ENCODE measurements around the gene RAF1. TPM values are rescaled to one million over a fixed set of nuclear protein-coding genes. Genes with fewer than 3 reads are reported as not detected.
"Not testable (repeated sequence)": the region's sequence is repeated elsewhere in the genome, so short reads cannot be mapped to it uniquely, and the experiment has no call there.

The RAF1 gene
- total RNA-seq, 2 experiments from 2014 or later = 95.8 to 97.6 TPM

- peaks cover 19% of the 10 kb centered on the region for H3K4me1 Mint-ChIP-seq
- H3K27me3 Mint-ChIP-seq = no peaks in the 10 kb centered on the region
- ATAC-seq (ENCODE audit: low read depth) = peak; percentile 55
- peaks cover 4% of the 10 kb centered on the region for H3K36me3 Mint-ChIP-seq
- POLR2A ChIA-PET = interaction anchor here (0.8 to 2.1 kb wide), 8 partner anchors 12 to 179 kb away, joined by 3 to 9 read pairs (median 4); partner anchors contain the start of genes MKRN2, RPL32 and TSEN2
- DNase-seq = no peak
- no peaks in the 10 kb centered on the region for H3K9me3 Mint-ChIP-seq
- peak overlapping the region; percentile 98 for H3K27ac Mint-ChIP-seq
- H3K4me3 Mint-ChIP-seq = peak overlapping the region; percentile 93
These were observed 449 bp downstream of the RAF1 start for GRCh38 chr3:12663401-12663935.

- Mint-ChIP-seq H3K4me1 (peaks cover 20% of the 10 kb centered on the region), H3K27me3 (no peaks in the 10 kb centered on the region), H3K27ac (peak overlapping the region; percentile 98), H3K36me3 (peaks cover 7% of the 10 kb centered on the region), H3K4me3 (peak overlapping the region; percentile 93), H3K9me3 (no peaks in the 10 kb centered on the region)
- ATAC-seq (ENCODE audit: low read depth) (peak; percentile 12), DNase-seq (peak; percentile 58)
- POLR2A ChIA-PET = interaction anchor here (0.6 to 2.1 kb wide), 12 partner anchors 13 to 1515 kb away, joined by 3 to 9 read pairs (median 4); partner anchors contain the start of genes MKRN2, RPL32, TSEN2 and XPC
These were observed 1.1 kb downstream of the RAF1 start for GRCh38 chr3:12662593-12663400.

- ATAC-seq (ENCODE audit: low read depth) = no peak
- POLR2A ChIA-PET = interaction anchor here (0.6 to 1.5 kb wide), 8 partner anchors 14 to 1516 kb away, joined by 3 to 6 read pairs (median 3); partner anchors contain the start of genes RPL32 and XPC
- no peaks in the 10 kb centered on the region for H3K9me3 Mint-ChIP-seq
- H3K27ac Mint-ChIP-seq = peak overlapping the region; percentile 98
- peaks cover 21% of the 10 kb centered on the region for H3K4me1 Mint-ChIP-seq
- no peaks in the 10 kb centered on the region for H3K27me3 Mint-ChIP-seq
- no peak for DNase-seq
- H3K4me3 Mint-ChIP-seq = peak overlapping the region; percentile 93
- H3K36me3 Mint-ChIP-seq = peaks cover 8% of the 10 kb centered on the region
These were observed 1.9 kb downstream of the RAF1 start for GRCh38 chr3:12661926-12662592.

- H3K27ac Mint-ChIP-seq; DNase-seq; H3K27me3 Mint-ChIP-seq; H3K9me3 Mint-ChIP-seq; ATAC-seq (ENCODE audit: low read depth); POLR2A ChIA-PET; H3K4me3 Mint-ChIP-seq; H3K36me3 Mint-ChIP-seq: not testable (repeated sequence)
- peaks cover 22% of the 10 kb centered on the region for H3K4me1 Mint-ChIP-seq
These were observed 2.5 kb downstream of the RAF1 start for GRCh38 chr3:12661375-12661774.

- H3K9me3 Mint-ChIP-seq = no peaks in the 10 kb centered on the region
- ATAC-seq (ENCODE audit: low read depth) (no peak), DNase-seq (no peak)
- no peak overlapping the region for H3K27ac Mint-ChIP-seq
- peaks cover 14% of the 10 kb centered on the region for H3K36me3 Mint-ChIP-seq
- H3K4me3 Mint-ChIP-seq = no peak overlapping the region
- H3K4me1 Mint-ChIP-seq = peaks cover 31% of the 10 kb centered on the region
- POLR2A ChIA-PET = no interaction called here
- H3K27me3 Mint-ChIP-seq = no peaks in the 10 kb centered on the region
These were observed 3.7 kb downstream of the RAF1 start for GRCh38 chr3:12660196-12660595.

GRCh38 chr3:12659316-12660015 is 4.5 kb downstream of the RAF1 start:
- Mint-ChIP-seq H3K4me1 (peaks cover 31% of the 10 kb centered on the region), H3K36me3 (peaks cover 14% of the 10 kb centered on the region), H3K4me3 (no peak overlapping the region), H3K27me3 (no peaks in the 10 kb centered on the region), H3K27ac (no peak overlapping the region), H3K9me3 (no peaks in the 10 kb centered on the region)
- POLR2A ChIA-PET = no interaction called here
- no peak for DNase-seq
- no peak for ATAC-seq (ENCODE audit: low read depth)

- Mint-ChIP-seq H3K27me3 (no peaks in the 10 kb centered on the region), H3K36me3 (peaks cover 14% of the 10 kb centered on the region), H3K4me3 (no peak overlapping the region), H3K4me1 (peaks cover 31% of the 10 kb centered on the region), H3K9me3 (no peaks in the 10 kb centered on the region), H3K27ac (no peak overlapping the region)
- ATAC-seq (ENCODE audit: low read depth) (no peak), DNase-seq (no peak)
- POLR2A ChIA-PET = no interaction called here
These were observed 5.3 kb downstream of the RAF1 start for GRCh38 chr3:12658593-12659058.

GRCh38 chr3:12656850-12657249 is 7.1 kb downstream of the RAF1 start:
- Mint-ChIP-seq H3K4me1 (peaks cover 27% of the 10 kb centered on the region), H3K9me3 (no peaks in the 10 kb centered on the region)
- ATAC-seq (ENCODE audit: low read depth) = no peak

GRCh38 chr3:12656193-12656592 is 7.7 kb downstream of the RAF1 start:
- Mint-ChIP-seq H3K9me3 (no peaks in the 10 kb centered on the region), H3K36me3 (peaks cover 14% of the 10 kb centered on the region), H3K27ac (no peak overlapping the region), H3K27me3 (no peaks in the 10 kb centered on the region), H3K4me1 (peaks cover 25% of the 10 kb centered on the region), H3K4me3 (no peak overlapping the region)
- DNase-seq (no peak), ATAC-seq (ENCODE audit: low read depth) (no peak)
- POLR2A ChIA-PET = no interaction called here

More at GRCh38 chr3:12656850-12657249, 7.1 kb downstream of the RAF1 start:
- no peaks in the 10 kb centered on the region for H3K27me3 Mint-ChIP-seq
- H3K4me3 Mint-ChIP-seq = no peak overlapping the region
- no peak overlapping the region for H3K27ac Mint-ChIP-seq
- H3K36me3 Mint-ChIP-seq = peaks cover 12% of the 10 kb centered on the region
- POLR2A ChIA-PET = no interaction called here
- DNase-seq = no peak

GRCh38 chr3:12655701-12656100 is 8.2 kb downstream of the RAF1 start:
- H3K27me3 Mint-ChIP-seq = no peaks in the 10 kb centered on the region
- POLR2A ChIA-PET = no interaction called here
- no peak overlapping the region for H3K4me3 Mint-ChIP-seq
- no peaks in the 10 kb centered on the region for H3K9me3 Mint-ChIP-seq
- H3K36me3 Mint-ChIP-seq = peaks cover 14% of the 10 kb centered on the region
- H3K27ac Mint-ChIP-seq = no peak overlapping the region
- ATAC-seq (ENCODE audit: low read depth) = no peak
- DNase-seq = no peak
- H3K4me1 Mint-ChIP-seq = peaks cover 26% of the 10 kb centered on the region

GRCh38 chr3:12653747-12654146 is 10.2 kb downstream of the RAF1 start:
- H3K9me3 Mint-ChIP-seq = no peaks in the 10 kb centered on the region
- no peak overlapping the region for H3K27ac Mint-ChIP-seq
- H3K4me3 Mint-ChIP-seq = no peak overlapping the region
- POLR2A ChIA-PET = interaction anchor here (0.6 kb wide), 1 partner anchor 1365 kb away, joined by 3 read pairs; no protein-coding TSS in a partner anchor
- H3K27me3 Mint-ChIP-seq = no peaks in the 10 kb centered on the region
- ATAC-seq (ENCODE audit: low read depth) (no peak), DNase-seq (no peak)
- peaks cover 11% of the 10 kb centered on the region for H3K36me3 Mint-ChIP-seq
- H3K4me1 Mint-ChIP-seq = peaks cover 18% of the 10 kb centered on the region

- H3K4me3 Mint-ChIP-seq = no peak overlapping the region
- DNase-seq (no peak), ATAC-seq (ENCODE audit: low read depth) (no peak)
- no peak overlapping the region for H3K27ac Mint-ChIP-seq
- peaks cover 3% of the 10 kb centered on the region for H3K36me3 Mint-ChIP-seq
- H3K4me1 Mint-ChIP-seq = peaks cover 10% of the 10 kb centered on the region
- no peaks in the 10 kb centered on the region for H3K27me3 Mint-ChIP-seq
- no peaks in the 10 kb centered on the region for H3K9me3 Mint-ChIP-seq
- POLR2A ChIA-PET = interaction anchor here (1.0 kb wide), 1 partner anchor 14 kb away, joined by 3 read pairs; no protein-coding TSS in a partner anchor
These were observed 15.4 kb downstream of the RAF1 start for GRCh38 chr3:12648384-12648959.

Measured in activated naive CD8-positive, alpha-beta T cell treated with anti-CD3 and anti-CD28 coated beads, Interleukin-2, amount 10 ng/mL, durations not matched to agents 7 days and 5 days (primary cell).